Measurements from ENCODE around the gene FOLR3. TPM values are rescaled to one million over a fixed set of nuclear protein-coding genes. Genes with fewer than 3 reads are reported as not detected.

The FOLR3 gene
- total and polyA plus RNA-seq, 4 donors, result 1.1 to 14.0 (median 5.8) TPM

GRCh38 chr11:72188267-72188666 lies 52.7 kb downstream of the FOLR3 start:
- Histone ChIP-seq H3K4me1 (ENCODE audit: control insufficient read depth in 5 of 5, insufficient read depth in 5 of 5, low read length in 5 of 5) (peaks cover 0 to 28% (median 23%) of the 10 kb centered on the region in 5 donors), H3K9ac (ENCODE audit: insufficient read depth in 1 of 2, low read length in 2 of 2) (no peak overlapping the region), H3K36me3 (ENCODE audit: control insufficient read depth in 4 of 4, insufficient read depth in 4 of 4, low read length in 4 of 4) (no peaks in the 10 kb centered on the region), H3K27me3 (ENCODE audit: control insufficient read depth in 3 of 3, insufficient read depth in 3 of 3, low read length in 2 of 3) (no peaks in the 10 kb centered on the region), H3K9me3 (ENCODE audit: control insufficient read depth in 4 of 4, insufficient read depth in 3 of 4, low read length in 3 of 4) (no peaks in the 10 kb centered on the region), H3K4me3 (no peak overlapping the region), H3K27ac (ENCODE audit: low read depth in 1 of 2, low read length in 1 of 2) (no peak overlapping the region)
- WGBS, 2 donors, result 83 to 96% methylated on average over 1 of the region's 1 CpG
- DNase-seq, result no peak
- no peak for ATAC-seq (ENCODE audit: insufficient read depth, low FRiP score)
- TF ChIP-seq CTCF (IDR thresholded peaks at IDR 0.05; ENCODE audit: control extremely low read depth, extremely low read depth), result no peak

Other genes with a start within 250 kb of the FOLR3 start
- gene XNDC1N, start 207.1 kb upstream of the FOLR3 start, total RNA-seq, result 10 to 100 TPM in 1 of 2 donors, 1 to 10 TPM in 1; 7.0 to 20.4 TPM
- 1 to 10 TPM; 2.0 to 2.1 TPM for gene XNDC1N, start 207.1 kb upstream of the FOLR3 start, polyA plus RNA-seq
- gene RNF121, start 206.7 kb upstream of the FOLR3 start, total RNA-seq, result 10 to 100 TPM; 26.7 to 28.5 TPM
- gene RNF121, start 206.7 kb upstream of the FOLR3 start, polyA plus RNA-seq, result 10 to 100 TPM; 14.0 to 30.2 TPM
- 10 to 100 TPM in 1 of 2 donors, 1 to 10 TPM in 1; 8.6 to 24.8 TPM for gene IL18BP, start 136.8 kb upstream of the FOLR3 start, total RNA-seq
- gene IL18BP, start 136.8 kb upstream of the FOLR3 start, polyA plus RNA-seq, result 10 to 100 TPM; 15.4 to 38.6 TPM
- gene NUMA1, start 55.2 kb upstream of the FOLR3 start, total RNA-seq, result 100 to 1,000 TPM; 161 to 277 TPM
- gene NUMA1, start 55.2 kb upstream of the FOLR3 start, polyA plus RNA-seq, result 100 to 1,000 TPM in 1 of 2 donors, 10 to 100 TPM in 1; 79.9 to 166 TPM
- gene LRRC51, start 54.9 kb upstream of the FOLR3 start, total RNA-seq, result 10 to 100 TPM; 28.7 to 29.6 TPM
- 10 to 100 TPM; 10.4 to 10.9 TPM for gene LRRC51, start 54.9 kb upstream of the FOLR3 start, polyA plus RNA-seq
- 100 to 1,000 TPM in 1 of 2 donors, 10 to 100 TPM in 1; 51.2 to 117 TPM for gene LAMTOR1, start 32.4 kb upstream of the FOLR3 start, total RNA-seq
- 100 to 1,000 TPM; 104 to 231 TPM for gene LAMTOR1, start 32.4 kb upstream of the FOLR3 start, polyA plus RNA-seq
- gene TOMT, start 29.8 kb upstream of the FOLR3 start, total RNA-seq, result not detected
- not detected for gene TOMT, start 29.8 kb upstream of the FOLR3 start, polyA plus RNA-seq
- gene ANAPC15, start 23.0 kb upstream of the FOLR3 start, total RNA-seq, result 10 to 100 TPM; 11.3 to 45.4 TPM
- 10 to 100 TPM; 50.4 to 72.0 TPM for gene ANAPC15, start 23.0 kb upstream of the FOLR3 start, polyA plus RNA-seq
- gene FOLR1, start 56.4 kb downstream of the FOLR3 start, total RNA-seq, result 100 to 1,000 TPM; 120 to 182 TPM
- 100 to 1,000 TPM in 1 of 2 donors, 10 to 100 TPM in 1; 76.0 to 212 TPM for gene FOLR1, start 56.4 kb downstream of the FOLR3 start, polyA plus RNA-seq
- gene FOLR2, start 81.1 kb downstream of the FOLR3 start, total RNA-seq, result 10 to 100 TPM in 1 of 2 donors, 1 to 10 TPM in 1; 9.3 to 19.7 TPM
- 10 to 100 TPM in 1 of 2 donors, 1 to 10 TPM in 1; 3.2 to 11.2 TPM for gene FOLR2, start 81.1 kb downstream of the FOLR3 start, polyA plus RNA-seq
- gene INPPL1, start 89.0 kb downstream of the FOLR3 start, total RNA-seq, result 100 to 1,000 TPM in 1 of 2 donors, 10 to 100 TPM in 1; 76.7 to 199 TPM
- gene INPPL1, start 89.0 kb downstream of the FOLR3 start, polyA plus RNA-seq, result 100 to 1,000 TPM in 1 of 2 donors, 10 to 100 TPM in 1; 66.3 to 107 TPM
- gene PHOX2A, start 108.5 kb downstream of the FOLR3 start, total RNA-seq, result not detected
- gene PHOX2A, start 108.5 kb downstream of the FOLR3 start, polyA plus RNA-seq, result not detected